B cell (primary cell): ENCODE measurements around the gene KLK6.

Experiments used
- EZH2 ChIP-seq: IDR thresholded peaks from 2 replicates; pipeline ENCODE4 v1.6.1; 2012; ENCODE audit warnings: borderline replicate concordance, low read depth, mild to moderate bottlenecking, moderate library complexity, low read length; ENCODE audit not compliant: insufficient read depth, poor library complexity, severe bottlenecking
- TF ChIP-seq, protein P1 (sequence below): fragments of 200-600 bp; IDR thresholded peaks from one replicate; pipeline ENCODE4 v1.8.0; 2022; ENCODE audit warnings: antibody characterized with exemption, mild to moderate bottlenecking

DNA sequence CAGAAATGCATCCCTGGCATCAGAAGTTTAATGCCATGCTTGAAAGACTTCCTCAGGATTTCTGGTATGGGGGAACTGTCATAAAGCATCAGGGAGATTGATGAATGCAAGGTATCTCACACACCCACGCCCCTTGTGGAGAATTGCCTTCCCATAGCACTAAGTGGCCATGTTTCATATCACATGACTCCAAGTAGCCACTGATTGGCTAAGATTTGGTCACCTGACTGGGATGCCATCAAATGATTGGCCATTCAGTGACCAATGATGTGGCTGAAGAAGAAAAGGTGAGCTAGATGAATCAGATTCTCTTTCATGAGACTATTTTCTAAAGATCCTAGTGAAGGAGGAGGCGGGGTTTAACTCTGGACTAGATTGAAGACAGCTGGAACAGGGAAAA is 24.7 kb upstream of the KLK6 start:
- TF ChIP-seq, protein P1, sequence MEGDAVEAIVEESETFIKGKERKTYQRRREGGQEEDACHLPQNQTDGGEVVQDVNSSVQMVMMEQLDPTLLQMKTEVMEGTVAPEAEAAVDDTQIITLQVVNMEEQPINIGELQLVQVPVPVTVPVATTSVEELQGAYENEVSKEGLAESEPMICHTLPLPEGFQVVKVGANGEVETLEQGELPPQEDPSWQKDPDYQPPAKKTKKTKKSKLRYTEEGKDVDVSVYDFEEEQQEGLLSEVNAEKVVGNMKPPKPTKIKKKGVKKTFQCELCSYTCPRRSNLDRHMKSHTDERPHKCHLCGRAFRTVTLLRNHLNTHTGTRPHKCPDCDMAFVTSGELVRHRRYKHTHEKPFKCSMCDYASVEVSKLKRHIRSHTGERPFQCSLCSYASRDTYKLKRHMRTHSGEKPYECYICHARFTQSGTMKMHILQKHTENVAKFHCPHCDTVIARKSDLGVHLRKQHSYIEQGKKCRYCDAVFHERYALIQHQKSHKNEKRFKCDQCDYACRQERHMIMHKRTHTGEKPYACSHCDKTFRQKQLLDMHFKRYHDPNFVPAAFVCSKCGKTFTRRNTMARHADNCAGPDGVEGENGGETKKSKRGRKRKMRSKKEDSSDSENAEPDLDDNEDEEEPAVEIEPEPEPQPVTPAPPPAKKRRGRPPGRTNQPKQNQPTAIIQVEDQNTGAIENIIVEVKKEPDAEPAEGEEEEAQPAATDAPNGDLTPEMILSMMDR, result no peak
- TF ChIP-seq EZH2, result no peak
